ENCODE results near the gene RASA3.

- no peak for TF ChIP-seq CTCF (IDR thresholded peaks at IDR 0.05; ENCODE audit: insufficient read depth, low read depth, low read length)
- TF ChIP-seq EZH2 (IDR thresholded peaks at IDR 0.05; ENCODE audit: insufficient read depth, low read length), result no peak
Observed at GRCh38 chr13:113941571-113942191, 190.7 kb downstream of the RASA3 start.

Data from astrocyte (in vitro differentiated cells and primary cell).